HG03064 (cell line): ENCODE results near the gene MPPED2.

Source experiments
- ATAC-seq: cut with Tn5 transposase; IDR thresholded peaks from one replicate; pipeline ENCODE4 v1.9.1; 2021; ENCODE audit warnings: low read depth; ENCODE audit not compliant: unreplicated experiment

The MPPED2 gene, protein sequence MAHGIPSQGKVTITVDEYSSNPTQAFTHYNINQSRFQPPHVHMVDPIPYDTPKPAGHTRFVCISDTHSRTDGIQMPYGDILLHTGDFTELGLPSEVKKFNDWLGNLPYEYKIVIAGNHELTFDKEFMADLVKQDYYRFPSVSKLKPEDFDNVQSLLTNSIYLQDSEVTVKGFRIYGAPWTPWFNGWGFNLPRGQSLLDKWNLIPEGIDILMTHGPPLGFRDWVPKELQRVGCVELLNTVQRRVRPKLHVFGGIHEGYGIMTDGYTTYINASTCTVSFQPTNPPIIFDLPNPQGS

DNA sequence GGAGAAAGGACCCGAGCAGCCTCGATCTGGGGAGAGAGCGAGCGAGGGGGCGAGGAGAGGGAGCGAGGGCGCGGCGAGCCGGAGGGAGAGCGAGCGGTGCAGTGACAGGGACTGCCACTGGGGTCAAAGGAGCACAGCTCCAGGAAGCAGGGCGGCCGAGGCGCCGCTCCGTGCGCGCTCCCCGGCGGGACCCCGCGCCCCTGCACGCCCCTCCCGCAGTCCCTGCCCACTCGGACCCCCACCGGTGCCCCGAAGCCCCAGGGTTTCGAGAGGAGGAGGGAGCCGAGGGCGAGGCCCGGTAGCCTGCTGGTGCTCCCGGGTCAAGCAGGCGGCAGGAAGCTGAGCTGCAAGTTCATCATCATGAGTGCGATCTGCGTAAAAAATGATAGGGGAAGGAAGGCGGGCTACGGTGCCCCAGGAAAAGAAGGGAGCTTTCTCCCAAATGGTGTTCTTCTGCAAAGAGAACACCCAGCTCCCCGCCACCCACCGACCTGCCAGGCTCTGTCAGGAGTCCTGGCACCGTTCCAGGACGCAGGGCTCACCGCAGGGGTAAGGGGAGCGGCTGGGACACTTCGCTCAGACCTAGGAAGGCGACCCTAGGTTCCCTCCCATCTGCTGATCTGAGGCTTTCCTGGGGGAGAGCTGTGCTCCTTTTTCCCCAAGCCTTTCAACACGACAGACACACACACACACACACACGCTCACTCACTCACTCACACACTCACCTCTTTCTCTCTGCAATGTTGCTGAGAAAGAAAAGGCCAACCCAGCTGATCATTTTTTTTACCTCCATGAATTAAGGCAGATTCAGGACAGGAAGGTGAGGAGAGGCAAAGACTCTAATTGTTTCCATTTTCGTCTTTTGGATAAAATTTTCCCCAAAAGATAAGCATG, at the start of gene MPPED2:
Gene MPPED2 (minus strand): TSS at position 103 of the 894 bp plus-strand sequence. CDS start 5,980 bp downstream, outside the sequence.
- ATAC-seq, result peak; percentile 92

DNA sequence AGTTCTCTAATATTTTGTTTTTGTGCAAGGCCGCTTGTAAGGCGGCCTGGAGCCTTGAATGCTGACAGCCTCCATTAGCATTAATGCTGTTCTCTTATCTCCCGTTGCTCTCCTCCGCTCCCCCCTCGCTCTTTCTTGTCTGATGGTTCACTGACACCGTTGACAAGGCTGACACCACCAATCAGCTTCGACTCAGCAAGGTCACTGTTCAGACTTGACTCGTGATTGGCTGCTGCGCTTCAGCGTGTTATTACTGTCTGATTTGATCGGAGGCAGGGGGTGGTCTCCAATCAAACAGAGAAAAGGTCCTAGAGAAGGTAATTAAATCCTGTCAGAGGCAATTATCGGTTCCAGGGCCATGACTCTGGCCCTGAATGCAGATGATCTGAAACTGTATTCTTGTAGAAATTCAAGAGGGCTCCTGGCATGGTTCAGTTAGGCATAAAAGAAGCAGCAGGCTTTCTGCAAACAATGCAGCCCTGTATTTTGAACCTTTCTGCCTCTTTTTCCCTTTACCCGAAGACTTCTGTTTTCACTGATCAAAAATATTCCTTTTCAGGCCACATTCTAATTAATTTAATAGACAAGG, 49.3 kb upstream of the MPPED2 start:
- no peak for ATAC-seq

DNA sequence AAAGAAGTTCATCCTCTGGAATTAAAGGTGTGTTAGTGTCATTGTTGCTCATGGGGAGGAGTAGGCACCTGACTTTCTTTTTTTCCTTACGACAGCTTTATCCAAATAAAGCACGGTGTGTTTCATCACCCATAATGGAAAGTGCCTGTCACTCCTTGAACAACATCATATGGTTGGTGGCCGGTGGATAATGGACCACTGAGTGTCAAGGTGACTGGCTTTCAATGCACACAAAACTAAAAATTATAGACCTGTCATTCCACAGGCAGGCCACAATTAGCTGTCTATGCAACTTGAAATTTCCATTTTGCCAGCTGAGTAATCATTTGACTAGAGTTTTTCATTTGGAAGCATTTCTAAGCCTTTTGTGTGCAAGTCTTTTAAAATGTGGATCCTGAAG, 45.0 kb upstream of the MPPED2 start:
- ATAC-seq, result no peak

DNA sequence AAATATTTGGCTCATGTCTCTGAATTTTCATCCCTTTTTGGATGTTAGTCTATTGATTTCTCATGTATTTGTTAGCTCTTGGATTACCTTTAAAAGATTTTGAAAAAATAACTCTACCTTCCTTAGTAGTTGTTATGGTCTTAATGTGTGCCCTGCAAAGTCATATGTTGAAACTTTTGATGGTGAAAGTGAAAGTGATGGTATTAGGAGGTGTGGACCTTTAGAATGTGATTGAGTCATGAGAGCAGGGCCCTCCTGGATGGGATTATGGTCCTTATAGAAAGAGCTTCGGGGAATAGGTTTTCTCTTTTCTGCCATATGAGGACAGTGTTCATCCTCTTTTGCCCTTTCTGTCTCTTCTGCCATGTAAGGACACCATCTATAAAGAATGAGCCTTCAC, 33.6 kb upstream of the MPPED2 start:
- ATAC-seq, result no peak

DNA sequence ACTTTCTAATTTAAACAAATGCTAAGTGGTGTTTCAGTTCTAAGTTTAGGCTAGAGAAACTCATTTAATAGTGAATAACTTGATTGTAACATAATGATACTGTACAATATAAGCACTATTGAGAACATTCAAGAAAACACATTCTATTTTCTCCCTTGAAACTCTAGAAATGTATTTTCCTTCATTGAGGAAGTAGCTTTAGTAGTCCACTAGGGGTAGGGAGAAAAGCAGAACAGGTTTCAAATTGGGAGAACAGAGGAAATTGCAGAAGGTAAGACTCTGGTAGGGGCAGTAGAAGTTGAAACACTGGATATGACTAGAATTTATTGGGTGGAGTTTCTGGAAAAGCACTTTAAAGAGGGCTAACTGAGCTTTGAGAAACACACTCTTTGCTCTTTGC, 31.6 kb upstream of the MPPED2 start:
- ATAC-seq, result no peak

DNA sequence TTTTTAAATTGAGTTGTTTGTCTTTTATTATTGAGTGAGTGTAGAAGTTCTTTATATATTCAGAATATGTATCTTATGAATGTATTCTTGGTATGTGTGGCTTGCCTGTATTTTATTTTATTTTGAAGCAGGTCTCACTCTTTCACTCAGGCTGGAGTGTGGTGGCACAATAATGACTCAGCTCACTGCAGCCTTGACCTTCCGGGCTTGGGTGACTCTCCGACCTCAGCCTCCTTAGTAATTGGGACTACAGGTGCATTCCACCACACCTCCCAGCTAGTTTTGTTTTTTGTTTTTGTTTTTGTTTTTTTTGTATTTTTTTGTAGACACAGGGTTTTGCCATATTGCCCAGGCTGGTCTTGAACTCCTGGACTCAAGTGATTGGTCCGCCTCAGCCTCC, 24.5 kb upstream of the MPPED2 start:
- no peak for ATAC-seq

DNA sequence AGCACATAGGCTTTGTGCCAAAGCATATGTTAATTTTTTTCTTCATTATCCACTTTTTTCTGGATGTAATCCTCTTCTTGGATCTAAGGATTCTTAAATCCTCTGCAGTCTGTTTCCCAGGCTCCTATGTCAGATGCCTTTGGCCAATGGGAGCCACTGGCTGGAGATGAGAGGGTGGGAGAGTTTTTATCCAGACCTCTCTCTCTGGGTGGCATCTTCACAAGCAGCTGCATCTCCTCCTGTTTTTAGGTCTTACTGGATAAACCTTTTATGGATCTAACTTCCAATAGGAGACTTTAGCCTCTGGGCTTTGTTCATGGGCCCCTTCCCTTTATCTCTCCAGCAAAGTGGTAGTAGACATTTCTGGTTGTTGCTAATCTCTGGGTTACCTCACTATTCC, 22.4 kb upstream of the MPPED2 start:
- ATAC-seq, result no peak

DNA sequence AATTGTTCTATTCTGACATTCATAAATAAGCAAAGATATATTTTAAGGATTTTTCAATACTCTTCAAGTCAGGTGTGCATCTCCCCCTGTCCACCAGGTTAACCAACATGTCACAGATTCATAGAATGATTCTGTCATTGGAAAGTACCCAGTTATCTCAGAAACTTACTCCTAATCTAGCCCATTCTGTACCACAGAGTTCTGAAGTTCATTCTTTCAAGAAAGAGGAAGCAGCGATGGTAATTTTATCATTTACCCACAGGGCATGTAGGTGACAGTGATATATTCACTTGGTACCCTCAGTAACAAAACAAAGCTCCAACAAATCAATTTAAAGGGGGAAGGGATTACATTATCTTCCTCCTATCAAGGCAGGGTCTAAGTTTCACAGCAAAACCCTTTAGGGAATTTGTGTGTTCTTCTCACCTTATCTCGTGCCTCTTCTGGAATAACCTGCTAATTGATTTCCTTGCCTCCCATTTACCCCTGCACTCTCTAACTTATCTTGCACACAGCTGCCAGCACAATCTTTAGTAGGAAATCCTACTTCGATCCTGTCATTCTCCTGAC, 19.0 kb upstream of the MPPED2 start:
- peak; percentile 63 for ATAC-seq

DNA sequence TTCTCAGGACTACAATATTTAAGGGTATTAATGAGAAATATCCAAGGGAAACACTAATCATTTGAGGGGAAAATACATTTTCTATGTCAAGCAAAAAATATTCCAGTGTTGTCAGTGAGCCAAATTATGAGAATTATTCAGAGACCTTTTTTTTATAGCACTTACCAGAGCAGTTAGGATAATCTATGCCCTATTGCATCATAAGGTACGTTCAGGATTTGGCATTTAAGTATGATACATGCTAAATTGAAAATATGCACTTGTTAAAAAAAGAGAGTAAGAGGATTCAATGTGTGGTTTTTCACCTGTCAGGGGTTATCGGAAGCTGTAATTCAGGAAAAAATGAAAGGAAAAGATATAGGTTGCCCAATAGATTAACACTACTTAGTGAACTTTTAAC, 17.2 kb upstream of the MPPED2 start:
- ATAC-seq, result no peak

DNA sequence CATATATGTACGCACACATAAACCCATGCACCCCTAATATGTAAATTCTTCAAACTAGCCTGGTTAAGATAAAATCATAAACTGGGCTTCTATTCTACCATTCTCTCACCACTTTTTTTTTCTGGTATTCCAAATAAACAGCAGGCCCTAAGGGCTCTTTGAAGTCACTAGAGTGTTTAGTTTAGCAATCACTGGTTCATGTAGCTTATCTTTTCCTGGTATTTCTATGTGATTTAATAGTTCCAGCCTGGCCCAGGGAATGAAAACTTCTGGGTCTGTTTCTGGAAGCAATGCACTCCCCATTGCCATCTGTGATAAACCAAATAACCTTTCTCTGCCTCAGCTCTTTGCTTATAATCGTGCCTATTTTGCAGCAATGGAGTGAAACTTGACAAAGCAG, 10.7 kb upstream of the MPPED2 start:
- no peak for ATAC-seq

DNA sequence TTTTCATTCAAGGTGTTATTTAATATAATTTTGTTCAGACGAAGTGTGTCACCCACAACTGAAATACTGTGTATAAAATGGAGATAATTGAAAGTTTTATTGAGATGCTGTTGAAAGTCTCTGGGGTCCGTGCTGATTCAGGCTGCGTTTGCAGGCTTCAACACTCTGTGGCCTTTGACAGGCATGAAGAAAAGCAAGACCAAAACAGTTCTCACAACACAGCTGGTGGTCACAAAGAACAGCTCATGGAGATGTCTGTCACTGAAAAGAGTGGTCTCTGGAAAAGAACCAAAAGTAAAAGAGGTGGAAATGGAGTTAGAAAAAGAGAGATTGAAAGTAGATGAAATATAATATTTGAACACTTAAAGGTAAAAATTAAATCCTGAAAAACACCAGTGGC, 9.8 kb upstream of the MPPED2 start:
- no peak for ATAC-seq

DNA sequence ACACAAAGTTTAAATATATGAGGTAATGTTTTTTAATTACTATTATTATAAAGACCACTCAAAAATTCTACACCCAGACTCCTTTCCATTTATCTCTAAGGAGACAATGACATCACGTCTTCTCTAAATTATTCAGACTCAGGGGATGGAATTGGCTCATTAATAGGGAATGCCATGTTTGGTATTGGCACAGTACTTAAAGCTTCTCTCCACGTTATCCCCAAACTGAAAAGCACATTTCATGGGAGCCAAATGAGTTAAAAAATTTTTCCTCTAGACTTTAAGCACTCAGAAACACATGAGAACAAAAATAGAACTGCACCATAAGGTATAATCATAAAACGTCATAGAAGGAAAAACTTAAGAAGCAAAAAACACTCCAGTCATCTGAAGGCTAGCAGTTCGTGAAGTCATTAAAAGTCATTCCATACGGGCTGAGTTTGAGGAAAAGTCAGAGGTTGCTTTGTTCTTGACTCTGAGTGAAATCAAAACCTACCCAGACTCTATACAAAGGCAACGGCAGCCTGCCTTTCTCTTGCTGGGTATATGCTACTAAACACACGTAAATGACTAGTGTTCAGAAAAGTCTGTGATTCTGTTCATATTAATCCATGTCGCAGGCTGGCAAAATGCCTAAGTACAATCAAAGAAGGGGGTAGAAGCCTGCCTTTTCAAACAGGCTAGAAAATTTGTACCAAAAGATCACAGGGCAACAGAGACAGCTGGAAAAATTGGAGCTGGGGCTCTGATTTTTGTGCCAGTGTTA, 8.7 kb upstream of the MPPED2 start:
- ATAC-seq, result no peak

DNA sequence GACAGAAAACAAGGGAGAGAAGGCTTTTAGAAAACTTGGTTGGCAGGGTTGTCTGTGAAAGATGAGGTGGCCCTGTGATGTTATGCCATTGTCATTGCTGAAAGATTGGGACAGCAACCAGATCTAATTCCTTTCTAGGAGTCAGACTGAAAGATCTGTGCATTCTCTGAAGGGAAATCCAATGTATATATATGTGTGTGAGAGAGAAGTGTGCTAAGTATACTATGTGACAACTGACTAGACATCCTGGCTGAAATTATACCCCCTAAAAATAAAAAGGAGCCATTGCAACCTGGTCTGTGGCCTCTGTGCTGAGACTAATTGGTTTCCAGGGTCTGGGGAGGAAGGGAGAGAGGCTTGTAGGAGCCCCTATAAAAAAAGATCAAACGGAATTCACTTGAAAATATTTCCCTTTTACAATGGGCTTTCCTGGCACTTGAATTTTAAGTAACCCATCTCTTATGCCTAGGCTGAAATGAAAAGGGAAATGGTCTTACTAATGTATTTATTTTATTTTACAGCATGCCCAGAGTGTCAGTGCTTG, 1.2 kb upstream of the MPPED2 start:
- ATAC-seq, result no peak

DNA sequence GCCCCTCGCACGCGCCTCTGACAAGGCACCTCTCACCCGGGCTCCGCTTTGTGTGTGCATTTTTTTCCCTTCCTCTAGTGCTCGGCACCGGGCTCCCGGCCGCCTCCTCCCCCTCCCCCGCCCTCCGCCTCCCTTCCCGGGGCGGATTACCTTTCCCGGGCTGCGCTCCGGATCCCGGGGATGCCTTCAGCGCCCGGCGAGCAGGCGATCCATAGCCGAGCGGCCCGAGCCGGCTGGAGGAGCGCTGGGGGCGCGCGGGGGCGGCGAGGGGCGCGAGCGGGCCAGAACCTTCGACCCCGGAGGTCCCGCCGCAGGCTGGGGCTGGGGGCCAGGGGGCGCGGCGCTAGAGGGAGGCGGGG, 282 bp downstream of the MPPED2 start:
- ATAC-seq, result peak; percentile 26

DNA sequence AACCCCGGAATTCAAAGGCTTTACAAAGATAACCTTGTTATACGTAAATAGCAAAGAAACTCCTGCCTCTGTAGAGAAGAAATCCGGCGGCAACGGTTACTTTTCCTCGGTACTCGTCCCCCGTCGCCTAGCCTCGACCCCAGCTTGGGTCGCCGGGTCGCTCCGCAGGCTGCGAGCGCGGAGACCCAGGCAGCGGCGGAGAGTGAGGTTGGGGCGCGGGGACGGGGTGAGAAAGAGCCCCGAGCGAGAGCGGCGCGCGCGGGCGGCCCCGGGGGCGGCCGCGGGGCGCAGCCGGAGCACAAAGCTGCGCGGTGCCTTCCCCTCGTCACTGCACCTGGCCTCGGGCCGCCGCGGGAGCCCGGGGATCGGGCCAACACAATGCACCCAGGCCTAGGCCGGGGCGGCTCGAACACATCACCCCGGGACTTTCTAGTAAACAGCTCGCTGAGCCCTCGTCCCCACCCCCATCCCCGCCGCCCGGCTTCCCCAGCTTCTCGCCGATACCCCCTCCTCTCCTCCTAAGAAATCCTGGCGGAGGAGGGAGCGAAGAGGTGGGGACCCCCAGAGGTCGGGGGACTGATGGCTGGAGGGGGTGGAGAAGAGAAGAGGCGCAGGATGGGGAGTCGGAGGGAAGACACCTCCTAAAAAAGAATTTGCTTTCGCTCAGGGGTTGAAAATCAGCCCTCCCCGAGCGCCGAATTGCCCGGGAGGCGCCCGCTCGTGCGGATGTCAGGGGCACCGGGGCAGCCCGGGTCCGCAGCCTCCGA, 845 bp downstream of the MPPED2 start:
- no peak for ATAC-seq

DNA sequence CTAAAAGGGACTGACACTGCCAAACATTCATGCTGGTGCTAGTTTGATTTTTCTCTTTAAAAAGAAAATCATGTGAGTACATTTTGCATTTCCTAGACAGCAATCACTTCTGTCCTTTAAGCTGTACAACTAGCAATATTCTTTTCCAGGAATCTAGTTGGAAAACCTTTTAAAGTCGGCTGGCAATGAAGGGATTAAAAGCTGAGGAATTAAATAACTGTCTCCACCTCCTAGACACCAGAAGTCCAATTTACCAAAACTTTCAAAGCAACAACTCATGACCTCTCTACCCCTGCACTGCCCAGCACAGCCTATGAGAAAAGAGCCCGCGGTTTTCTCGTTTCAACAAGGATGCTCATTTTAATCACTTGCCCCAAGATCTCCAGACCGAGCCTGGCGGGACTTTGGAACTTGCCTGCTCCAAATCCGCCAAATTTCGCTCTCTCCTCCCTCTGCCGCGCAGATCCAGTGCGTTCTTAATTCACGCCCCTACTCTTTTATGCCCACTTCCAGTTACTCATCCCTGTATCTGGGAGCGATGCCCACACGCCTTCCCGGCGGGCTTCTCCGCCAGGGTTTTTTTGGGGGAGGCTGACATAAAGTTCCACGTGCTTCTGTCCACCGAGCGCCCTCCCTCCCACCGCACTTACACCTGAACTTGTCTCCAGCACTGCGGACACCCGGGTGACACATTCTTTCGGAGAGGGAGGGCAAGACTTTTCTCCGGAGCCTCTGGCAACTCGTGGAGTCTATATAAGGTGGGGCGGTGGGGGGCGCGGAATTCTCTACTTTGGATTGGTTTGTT, 2.5 kb downstream of the MPPED2 start:
- ATAC-seq, result no peak

DNA sequence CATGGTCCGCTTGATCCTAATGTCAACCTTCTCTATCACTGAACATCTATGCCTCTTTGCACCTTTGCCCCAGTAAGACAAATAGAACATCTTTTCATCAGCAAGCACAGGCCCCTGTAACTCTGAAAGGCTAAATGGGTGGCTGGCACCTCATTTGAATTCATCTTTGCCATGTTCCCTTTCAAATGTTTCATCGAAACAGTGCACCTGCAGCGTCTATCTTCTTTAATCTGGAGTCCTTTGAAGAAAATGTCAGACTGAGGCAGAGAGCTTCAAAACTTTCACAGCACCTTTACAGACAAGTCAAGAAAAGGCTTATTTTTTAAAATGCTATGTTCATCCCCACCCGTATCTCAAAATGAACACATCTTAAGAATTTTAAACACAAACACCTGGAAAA, 3.4 kb downstream of the MPPED2 start:
- no peak for ATAC-seq

DNA sequence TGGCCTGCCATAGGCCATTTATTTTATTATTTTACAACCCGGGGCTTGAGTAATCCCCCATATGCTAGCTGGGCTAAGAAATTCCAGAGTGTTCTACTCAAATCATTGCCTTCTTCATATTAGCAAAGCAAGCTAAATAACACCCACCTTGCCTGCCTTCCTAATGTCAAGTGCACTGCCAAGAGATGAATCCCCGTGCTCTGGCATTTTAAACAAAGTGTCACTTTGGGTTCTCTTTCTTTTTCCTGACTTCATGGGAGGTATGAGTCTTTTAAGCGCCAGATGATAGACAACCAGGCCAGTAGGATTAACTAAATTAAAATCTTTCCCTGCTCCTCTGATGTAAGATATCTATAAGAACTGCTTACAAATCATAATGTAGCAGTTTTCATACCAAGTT, 4.5 kb downstream of the MPPED2 start:
- ATAC-seq, result no peak

DNA sequence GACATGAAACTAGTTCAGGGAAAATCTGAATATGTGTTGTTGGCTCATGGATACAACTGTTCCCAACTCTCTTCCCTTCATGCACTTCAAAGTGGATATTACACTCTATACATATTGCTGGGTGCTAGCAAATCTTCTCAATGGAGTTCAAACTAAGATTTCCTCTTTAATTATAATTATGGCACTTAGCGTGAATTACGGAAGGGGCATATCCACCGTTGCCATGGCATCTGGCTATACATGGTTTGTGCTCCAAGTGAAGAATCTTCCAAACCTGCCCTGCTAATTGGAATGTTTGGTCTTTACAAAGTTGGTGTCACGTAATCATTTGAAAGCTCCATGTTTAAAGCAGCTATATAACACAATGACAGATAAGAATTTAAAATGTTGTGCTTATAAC, 5.6 kb downstream of the MPPED2 start:
- ATAC-seq, result no peak
